PC-9 (cell line): Measurements from ENCODE around the gene SETD1B.

ENCODE experiments used
- EZH2 ChIP-seq: fragments of 200-600 bp; sonication (generic); IDR thresholded peaks from 2 replicates; pipeline ENCODE4 v1.8.0; 2017; ENCODE audit warnings: antibody characterized with exemption, low read depth
- TF ChIP-seq, protein P1 (sequence below): fragments of 200-600 bp; sonication (generic); conservative IDR thresholded peaks from 2 replicates; pipeline ENCODE4 v1.6.1; 2017; ENCODE audit warnings: mixed run types, antibody characterized with exemption, mild to moderate bottlenecking, moderate library complexity

GRCh38 chr12:121823101-121823726 is 19.4 kb downstream of the SETD1B start:
- TF ChIP-seq, protein P1, sequence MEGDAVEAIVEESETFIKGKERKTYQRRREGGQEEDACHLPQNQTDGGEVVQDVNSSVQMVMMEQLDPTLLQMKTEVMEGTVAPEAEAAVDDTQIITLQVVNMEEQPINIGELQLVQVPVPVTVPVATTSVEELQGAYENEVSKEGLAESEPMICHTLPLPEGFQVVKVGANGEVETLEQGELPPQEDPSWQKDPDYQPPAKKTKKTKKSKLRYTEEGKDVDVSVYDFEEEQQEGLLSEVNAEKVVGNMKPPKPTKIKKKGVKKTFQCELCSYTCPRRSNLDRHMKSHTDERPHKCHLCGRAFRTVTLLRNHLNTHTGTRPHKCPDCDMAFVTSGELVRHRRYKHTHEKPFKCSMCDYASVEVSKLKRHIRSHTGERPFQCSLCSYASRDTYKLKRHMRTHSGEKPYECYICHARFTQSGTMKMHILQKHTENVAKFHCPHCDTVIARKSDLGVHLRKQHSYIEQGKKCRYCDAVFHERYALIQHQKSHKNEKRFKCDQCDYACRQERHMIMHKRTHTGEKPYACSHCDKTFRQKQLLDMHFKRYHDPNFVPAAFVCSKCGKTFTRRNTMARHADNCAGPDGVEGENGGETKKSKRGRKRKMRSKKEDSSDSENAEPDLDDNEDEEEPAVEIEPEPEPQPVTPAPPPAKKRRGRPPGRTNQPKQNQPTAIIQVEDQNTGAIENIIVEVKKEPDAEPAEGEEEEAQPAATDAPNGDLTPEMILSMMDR = no peak
- TF ChIP-seq EZH2 = no peak
